ENCODE data around the gene CSRP3. TPM values are rescaled to one million over a fixed set of nuclear protein-coding genes. Genes with fewer than 3 reads are reported as not detected.

CSRP3 gene
- total RNA-seq, 1 experiment from 2014 or later, result not detected

Other genes with a start within 250 kb of the CSRP3 start
- not detected in 2 replicates for gene MRGPRX2, start 141.3 kb downstream of the CSRP3 start, total RNA-seq (2014; rRNA removed; shearing (Covaris generic))
- gene ZDHHC13, start 84.8 kb downstream of the CSRP3 start, total RNA-seq (2014; rRNA removed; shearing (Covaris generic)), result 16.7 and 20.1 TPM in 2 replicates
- gene E2F8, start 39.0 kb upstream of the CSRP3 start, total RNA-seq (2014; rRNA removed; shearing (Covaris generic)), result 4.7 and 5.0 TPM in 2 replicates

All from RPMI7951 (cell line).